ENCODE results near the gene IL17B.

The IL17B gene, protein sequence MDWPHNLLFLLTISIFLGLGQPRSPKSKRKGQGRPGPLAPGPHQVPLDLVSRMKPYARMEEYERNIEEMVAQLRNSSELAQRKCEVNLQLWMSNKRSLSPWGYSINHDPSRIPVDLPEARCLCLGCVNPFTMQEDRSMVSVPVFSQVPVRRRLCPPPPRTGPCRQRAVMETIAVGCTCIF

DNA sequence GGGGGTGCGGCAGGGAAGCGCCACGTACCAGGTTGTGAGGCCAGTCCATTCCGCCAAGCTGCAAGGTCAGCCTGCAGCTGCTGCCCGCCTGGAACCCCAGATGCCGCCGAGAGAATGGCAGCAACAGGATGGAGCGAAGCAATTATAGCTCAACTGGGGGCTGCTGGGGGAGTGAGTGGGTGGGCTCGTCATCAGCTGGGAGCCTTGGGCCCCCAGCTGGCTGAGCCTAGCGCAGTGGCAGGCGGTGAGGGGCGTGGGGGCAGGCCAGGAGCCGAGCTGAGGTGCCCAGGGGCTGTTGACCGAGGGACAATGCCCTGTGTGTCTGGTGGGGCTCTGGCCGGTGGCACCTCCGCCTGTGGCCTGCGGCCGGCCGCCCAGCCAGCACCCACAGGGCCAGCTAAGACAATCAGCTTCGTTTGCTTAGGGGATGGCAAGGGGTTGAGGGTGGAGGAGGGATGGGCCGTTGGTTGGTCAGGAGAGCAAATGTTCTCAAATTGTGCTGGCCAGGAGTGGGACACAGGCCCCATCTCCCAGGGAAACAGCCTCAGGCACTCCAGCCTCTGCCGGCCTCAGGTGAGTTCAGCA is at the start of gene IL17B:
TSS of gene IL17B (minus strand) at position 116 of the 585 bp plus-strand sequence. CDS start at position 49, 67 bp downstream.
- no peak for DNase-seq

DNA sequence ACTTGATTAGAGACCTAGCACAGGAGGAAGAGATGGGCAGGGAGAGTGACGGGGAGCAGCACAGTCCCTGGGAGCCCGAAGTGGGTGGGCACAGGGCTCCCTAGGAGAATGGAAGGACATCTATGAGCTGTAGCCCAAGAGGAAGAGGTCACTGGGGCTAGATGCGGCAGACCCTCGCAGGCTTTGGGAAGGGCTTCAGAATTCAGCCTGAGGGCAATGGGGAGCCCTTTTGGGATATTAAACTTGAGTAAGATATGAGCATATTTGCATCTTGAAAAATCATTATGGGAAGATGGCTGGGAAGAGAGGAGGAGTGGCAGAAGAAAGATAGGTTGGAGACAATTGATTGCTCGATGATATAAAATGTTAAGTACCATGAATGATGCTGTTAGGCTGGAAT is 48.9 kb upstream of the IL17B start:
- DNase-seq = no peak

DNA sequence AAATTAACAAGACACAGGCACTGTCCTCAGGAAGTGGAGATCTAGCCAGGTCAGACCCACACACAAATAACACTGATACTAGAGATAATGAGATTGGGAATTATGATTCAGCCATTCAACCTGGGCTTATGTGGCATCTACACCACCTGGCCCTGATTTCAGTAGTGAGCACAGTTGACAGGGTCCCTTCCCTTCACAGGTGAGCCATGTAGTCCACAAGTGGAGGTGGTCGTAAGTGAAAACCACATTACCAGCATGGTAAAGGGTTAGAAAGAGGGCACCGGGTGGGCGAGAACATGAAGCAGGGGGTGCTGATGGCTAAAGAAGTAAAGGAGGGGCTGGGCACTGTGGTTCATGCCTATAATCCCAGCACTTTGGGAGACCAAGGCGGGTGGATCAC is 48.3 kb upstream of the IL17B start:
- DNase-seq = no peak

DNA sequence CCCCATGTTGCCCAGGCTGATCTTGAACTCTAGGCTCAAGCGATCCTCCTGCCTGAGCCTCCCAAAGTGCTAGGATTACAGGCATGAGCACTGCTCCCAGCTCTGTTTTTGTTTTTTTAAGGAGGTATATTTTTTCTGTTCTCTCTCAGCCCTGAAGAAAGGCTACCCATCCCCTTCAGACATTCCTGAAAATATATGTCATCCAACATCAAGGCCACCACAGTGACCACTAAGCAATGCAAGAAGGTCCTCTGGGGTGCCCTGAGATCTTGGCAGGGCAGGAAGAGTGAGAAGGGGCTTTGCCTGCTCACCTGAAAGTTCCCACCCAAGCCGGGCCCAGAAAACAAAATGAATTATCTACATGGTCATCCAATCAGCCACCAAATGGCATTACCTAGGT is 47.8 kb upstream of the IL17B start:
- DNase-seq = no peak

DNA sequence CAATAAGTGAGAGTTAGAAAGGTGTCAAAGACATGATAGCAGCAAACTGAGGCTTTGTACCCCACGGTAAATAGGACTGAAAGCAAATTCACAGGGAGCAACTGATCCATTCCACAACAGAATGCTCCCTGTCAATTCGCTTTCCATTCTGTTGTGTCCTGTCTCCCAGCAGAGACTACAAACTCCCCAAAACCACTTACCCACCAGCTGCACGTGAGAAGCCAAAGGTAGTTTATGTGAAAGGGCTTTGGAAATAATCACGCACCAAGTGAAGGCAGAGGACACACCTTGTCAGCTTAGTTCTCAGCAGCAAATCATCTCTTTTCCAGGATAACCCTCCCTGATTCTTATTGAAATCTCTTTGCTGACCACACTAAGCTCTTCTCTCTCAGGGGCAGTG is 46.6 kb upstream of the IL17B start:
- no peak for DNase-seq

DNA sequence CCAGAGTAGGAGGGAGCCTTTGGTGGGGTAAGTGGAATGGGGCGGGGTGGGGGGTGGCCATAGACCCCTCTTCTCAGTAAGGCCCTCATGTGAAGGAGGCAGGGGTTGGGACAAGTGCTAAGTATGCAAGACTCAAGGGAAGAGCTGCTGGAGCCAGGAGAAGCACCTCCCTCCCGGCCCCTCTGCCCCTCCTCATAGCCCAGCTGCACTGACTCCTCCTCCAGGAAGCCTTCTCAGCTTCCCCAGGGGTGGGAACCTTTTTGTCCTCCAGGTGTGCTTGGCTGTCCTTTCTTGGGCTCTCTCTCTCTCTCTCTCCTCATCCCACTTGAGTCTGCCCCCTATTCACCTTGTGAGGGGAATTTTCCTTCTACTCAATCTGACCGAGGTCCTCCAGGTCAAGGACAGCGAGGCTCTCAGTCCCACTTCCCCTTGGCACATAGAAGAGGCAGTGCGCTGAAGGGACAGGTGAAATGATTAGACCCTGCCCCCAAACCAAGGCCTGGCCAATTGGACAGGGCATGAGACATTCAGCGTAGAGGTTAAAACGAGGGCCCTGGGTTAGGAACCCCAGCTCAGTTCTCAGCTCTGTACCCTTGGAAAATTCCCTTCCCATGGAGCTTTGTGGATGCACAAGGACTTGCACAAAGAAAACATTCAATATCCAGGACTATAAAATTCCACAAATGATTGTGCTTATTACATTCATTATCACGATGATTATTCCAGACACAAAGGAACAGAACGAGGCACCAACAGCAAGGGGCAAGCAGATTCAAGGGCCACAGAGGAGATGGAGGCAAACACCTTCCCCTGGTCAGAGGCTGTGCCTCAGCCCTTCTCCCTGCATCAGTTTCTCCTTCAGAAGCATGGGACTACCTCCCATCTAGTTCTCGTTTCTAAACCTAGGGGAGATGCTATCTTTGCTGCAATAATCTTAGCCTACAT is 45.6 kb upstream of the IL17B start:
- no peak for DNase-seq

DNA sequence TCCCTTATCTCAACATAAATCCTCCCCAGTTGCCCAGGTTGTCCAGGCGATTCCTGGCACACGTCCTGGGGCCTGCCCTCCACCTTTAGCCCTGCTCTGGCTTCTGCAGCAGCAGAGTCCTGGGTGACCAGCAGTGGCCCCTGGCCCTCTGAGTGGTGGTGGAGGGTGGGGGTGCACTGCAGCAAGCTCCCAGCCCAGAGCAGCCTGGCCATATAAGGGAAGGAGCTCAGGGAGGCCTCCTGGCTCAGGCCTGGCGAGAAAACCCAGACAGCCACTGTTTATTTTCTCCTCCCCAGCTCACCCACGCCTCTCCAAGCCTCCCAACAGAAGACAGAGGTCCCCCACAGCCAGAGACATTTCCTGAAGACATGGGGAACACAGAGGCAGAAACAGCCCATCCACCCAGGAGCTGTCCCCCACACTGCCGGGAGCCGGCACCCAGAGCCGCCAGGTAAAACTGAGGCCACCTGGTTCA is 44.7 kb upstream of the IL17B start:
- DNase-seq = no peak

DNA sequence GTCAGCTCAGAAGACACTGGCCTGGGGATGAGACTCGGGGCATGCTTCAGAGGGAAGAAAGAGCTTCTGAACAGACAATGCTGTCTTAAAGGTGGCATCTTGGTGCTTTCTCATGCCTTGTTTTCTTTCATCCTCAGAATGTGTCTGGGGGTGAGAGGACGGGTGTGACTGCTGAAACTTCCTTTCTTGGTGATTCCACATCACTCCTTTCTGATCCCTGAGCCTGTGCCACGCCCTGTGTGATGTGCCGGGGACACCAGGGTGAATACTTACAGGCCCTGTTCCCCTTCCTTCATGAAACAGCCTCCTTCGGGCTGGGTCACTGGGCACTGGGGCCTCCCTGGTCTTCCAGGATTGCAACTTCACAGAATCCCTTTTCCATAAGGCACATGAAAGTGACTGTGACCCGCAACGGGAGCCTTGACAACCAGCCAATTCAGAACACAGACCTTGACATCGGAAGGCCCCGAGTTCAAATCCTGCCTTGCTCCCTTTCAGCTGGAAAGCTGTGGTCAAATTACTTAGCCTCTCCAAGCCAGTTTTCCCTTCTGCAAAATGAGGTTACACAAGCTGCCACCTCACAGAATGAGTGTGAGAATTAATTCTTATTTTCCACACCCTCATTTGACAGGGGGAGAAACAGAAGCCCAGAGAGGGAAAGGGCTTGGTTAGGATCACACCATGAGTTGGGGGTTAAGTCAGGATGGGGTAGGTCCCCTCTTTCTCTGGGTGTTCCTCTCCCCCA is 44.1 kb upstream of the IL17B start:
- no peak for DNase-seq

DNA sequence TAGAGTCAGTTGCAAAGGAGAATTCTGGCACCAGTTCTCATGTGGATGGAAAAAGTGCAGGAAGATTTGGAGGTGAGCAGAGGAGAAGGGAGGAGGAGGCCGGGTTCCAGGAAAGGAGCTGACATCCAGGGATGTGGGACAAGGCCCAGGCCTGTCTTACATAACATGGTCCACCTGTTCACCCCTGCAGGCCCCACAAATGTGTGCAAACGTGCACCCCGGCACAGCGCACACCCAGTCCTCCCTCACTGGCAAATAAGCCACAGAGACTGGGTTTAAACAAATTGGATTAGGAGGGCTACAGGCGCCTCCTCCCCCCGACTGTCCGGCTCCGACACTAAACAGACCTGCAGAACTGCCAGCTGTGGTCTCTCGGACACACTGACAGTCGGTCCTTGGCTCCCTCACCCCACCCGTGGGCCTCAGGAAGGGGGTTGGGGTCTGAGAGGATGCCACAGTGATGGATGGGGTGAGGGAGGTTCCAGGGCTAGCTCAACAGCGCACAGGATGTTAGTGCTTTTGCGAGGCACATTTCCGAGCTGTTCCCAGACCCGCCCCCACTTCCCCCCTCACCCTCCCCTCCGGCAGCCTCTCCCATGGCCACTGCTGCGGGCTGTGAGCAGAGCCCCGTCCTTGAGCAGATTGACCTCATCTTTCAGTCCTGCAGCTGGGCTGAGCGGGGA is 43.4 kb upstream of the IL17B start:
- DNase-seq = no peak

DNA sequence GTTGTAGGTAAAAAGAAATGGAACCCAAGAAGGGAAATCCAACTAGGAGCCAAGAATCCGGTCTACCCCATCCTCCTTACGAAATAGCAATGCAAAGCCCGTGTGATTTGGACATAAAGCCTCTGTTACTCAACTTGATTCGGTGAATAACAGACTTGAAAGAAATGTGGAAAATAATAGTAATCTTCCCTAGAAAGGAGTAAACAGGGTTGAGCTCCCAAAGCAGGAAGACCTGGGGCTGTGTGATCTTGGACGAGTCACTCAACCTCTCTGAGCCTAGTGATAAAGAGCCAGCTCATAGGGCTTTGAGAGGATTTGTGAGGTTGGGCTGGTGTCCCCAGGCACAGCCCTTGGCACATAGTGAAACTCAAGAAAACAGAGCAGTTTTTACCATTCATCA is 42.7 kb upstream of the IL17B start:
- DNase-seq = no peak

DNA sequence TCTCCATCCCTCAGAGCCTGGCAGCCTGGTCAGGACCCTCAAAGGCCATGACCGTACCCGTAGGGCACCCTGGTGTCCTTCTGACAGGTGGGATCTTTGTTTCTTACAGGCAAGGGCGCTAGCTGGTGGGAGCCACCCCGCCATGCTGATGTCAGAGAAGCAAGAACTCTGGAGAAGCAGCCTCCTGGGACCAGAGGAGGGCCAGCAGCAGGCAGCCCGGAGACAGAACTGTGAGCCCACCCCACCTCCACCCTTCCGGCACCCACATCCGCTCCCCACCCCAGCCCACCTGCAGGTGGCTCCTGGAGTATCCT is 42.2 kb upstream of the IL17B start:
- no peak for DNase-seq

DNA sequence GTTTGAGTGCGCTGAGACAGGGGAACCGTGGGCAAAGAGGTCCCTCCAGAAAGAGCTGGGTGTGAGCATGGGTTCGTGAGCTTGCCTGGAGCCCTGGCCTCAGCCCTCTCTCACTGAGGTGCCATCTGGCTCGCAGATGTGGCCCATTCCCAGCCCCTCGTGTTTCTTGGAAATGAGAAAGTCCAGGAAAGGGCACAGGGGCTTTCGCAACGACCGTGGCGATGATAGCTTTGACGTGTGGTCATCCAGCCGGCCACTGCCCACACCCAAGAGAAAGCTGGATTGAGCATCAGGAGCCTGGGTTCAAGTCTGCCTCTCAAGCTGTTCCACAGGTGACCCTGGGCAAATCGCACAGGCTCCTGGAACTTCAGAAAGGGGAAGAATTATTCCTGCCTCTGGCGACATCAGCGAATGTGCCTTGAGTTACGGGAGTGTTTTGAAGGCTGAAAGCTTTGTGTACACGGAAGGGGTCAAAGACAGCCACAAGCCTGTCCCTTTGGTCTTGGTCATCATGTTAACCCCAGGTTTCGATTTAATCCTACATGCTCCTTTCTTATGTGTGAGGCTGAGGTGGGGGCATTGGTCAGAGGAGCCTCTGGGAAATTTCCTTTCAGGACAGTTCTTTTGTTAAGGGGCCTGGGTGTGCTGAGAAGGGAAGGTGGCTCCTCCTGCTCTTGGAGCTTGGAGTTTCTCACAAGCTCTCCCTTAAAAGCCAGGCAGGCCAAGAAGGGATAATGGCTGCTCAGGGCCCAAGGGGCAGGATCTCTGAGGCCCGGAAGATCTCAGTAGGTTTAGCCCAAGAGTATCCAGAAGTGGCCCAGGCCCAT is 41.7 kb upstream of the IL17B start:
- no peak for DNase-seq

DNA sequence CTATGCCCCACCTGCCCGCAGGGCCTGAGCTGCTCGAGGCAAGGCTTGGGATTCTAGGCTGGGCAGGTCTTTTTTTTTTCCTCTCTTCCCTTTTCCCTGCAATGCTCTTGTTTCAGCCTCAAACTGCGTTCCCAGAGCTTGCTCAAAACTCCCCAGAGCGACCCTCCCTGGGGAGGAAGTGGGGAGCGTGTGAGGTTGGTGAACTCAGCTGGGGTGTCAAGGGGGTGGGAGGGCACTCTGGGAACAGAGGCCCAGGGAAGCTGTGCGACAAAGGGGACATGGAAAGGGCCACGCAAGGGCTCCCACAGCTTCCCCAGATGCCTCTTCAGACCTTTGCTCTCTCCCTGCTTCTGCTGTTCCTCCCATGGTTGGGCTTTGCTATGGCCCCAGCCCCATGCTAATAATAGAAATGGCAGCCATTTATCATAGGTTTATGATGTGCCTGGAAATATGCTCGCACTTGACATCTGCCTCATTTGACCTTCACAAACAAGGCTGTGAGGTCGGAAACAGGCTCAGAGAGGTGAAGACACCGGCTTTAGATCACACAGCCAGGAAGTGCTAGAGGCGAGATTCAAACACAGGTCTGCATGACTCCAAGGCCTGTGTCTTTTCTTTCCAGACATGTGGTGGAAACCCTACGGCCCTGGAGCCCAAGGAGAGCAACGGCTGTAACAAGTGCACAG is 40.9 kb upstream of the IL17B start:
- no peak for DNase-seq

DNA sequence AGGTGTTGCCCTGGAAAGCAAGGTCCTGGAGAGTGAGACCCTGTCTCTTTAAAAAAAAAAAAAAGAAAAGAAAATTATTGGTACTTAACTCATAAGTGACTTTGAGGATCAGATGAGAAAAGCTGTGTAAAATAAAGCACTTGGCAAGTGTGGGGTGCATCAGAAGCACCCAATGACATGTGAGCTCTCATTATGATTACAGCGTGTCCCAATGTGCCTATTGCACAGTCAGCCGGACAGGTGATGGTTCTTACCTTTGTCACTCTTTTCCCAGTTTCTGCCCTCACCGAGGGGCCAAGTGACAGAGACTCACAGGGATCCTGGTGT is 40.4 kb upstream of the IL17B start:
- DNase-seq = no peak

DNA sequence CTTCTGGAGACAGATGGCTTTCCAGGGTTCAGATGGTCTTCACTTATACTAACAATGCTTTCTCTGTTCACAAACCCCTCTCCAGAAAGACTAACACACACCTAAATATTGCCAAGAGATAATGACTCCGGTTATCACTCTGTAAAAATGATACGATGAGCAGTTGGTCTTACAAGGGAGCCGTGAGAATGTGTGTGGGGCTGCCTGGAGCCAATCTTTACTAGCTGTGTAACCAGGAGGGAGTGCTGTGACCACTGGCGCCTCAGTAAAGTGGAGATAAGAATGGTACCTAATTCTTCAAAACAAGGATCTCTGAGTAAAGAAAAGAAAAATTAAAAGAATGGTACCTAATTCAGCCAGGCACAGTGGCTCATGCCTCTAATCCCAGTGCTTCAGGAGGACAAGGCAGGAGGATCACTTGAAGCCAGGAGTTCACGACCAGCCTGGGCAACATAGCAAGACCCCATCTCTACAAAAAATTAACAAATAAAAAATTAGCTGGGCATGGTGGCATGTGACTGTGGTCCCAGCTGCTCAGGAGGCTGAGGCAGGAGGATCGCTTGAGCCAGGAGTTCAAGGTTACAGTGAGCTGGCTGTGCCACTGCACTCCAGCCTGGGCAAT is 39.9 kb upstream of the IL17B start:
- DNase-seq = no peak

DNA sequence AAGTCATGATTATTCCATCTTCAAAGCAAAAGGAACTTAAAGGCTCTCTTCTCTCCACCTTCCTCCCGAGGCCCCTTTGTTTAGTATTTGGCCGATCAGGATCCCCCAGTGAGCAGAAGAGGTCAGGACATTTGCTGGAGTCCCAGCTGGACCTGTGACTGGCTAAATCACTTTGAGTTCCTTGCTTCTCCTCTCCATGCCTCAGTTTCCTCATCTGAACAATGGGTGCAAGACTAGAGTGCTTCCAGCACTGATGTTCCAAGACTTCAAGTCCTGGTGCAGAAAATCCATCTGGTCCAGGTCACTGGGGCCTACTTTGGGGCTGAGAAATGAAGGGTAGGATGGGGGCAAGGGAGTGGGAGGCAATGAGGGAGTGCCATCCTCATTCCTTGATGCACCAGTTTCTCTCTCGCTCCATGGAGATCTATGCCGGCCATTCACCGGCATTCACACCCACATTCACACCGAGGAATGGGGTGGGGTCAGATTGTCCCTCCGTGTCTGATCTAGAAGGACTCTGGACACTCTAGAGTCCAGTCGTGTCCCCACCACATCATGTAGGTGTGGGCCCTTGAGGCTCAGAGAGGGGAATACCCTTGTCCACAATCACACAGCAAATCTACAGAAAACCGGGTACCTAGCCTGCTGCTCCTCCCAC is 38.7 kb upstream of the IL17B start:
- no peak for DNase-seq

DNA sequence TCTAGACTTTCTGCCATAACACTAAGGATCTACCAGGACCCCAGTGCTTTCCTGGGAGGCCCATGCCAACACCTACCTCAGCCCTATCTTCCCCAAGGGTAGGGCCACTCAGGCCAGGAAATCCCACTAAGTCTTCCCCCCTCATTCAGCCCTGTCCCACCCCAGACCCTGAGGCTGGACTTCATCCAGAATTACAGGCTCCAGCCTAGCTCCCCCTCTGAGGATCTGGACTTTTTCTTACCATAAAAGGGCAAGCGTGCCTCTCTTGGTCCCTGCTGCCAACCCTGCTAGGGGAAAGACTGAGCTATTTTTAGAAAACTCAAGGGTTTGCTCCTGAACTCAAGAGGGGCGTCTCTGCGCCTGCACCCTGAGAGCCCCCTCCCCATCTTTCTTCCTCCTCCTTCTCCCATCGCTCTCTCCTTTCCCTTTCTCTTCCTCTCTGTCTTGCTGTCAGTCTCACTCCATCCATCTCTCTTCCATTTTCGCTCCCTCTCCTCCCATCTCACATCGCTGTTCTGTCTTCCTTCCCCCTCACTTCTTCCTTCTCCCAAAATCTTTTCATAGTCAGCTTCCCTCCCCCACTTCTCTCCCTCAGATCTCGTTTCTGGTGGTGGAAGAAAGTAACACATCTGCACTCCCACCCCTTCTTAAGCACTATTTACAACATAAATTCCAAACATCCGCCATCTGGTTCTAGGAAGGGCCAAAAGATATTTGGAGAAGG is 38.1 kb upstream of the IL17B start:
- no peak for DNase-seq

DNA sequence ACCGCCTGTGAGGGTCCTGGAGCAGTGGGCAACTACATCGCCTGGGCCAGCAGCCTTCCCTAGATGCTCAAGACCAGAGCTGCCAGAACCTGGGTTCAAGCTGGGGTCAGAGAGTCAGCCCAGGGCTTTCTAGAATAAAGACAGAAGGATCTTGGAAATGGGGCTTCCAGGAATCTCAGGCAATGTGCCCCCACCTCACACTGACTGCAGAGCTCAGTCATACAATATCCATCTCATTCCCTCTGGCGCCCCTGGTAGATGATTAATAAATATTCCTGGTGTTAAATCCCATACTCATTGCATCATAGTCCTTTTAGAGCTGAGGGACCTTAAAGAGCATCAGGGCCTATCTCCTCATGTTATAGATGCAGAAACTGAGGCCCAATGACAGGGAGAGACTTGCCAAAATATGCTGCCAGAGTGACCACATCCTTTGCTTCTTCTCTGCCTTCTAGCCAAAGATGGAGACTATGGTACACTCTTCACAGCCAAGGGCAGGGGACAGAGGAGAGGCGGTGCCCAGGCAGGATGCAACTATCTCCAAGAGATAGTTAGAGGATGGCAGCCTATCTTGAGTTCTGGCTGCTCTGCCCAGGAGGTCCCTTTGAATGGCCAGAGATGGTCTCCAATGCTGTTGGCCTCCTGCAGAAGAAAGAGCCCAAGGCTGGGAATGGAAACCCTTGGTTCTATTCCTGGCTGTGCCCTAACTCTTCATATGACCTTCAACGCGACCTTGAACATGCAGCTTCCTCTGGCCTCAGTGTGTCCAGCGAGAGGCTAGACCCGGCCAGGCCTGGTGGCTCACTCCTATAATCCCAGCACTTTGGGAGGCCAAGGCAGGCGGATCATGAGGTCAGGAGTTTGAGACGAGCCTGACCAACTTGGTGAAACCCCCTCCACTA is 36.2 kb upstream of the IL17B start:
- DNase-seq = no peak

Data from activated gamma-delta T cell treated with Interleukin-2 at 50 U/mL for 16 hours (primary cell).